MV-4-11 (cell line): ENCODE data around the gene CDC14A.
"Not testable (repeated sequence)": the region's sequence is repeated elsewhere in the genome, so short reads cannot be mapped to it uniquely, and the experiment has no call there.

ENCODE experiments used
- DNase-seq: peaks from one replicate; lab custom pipeline; 2025; lab: John Stamatoyannopoulos, UW

Gene CDC14A

DNA sequence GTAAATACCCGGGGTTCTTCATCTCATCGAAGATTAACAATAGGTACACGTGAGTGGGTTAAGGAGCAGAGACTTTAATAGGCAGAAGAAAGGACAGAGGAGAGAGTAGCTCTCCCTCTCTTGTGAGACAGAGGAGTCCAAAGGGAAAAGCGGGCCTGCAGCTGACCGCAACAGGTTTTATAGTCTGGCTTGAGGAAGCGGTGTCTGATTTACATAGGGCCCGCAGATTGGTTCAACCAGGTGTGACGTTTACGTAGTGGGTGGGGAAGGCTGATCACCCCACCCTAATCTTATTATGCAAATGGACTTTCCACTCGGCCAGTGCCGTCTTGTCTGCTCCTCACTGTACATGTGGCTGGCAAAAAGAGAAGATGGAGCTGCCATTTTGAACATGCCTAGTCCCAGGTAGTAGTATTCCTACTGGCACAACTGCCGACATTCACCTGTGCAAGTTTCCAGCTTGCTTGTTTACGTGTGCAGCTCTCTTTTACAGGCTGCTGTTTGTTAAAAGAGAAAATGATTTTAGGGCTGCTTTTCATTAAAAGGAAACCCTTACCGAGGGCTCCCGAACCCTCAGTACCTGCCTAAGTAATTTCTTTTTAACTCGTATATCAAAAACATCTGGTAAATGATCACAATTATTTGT is 10.6 kb downstream of the CDC14A start:
- DNase-seq = no peak

DNA sequence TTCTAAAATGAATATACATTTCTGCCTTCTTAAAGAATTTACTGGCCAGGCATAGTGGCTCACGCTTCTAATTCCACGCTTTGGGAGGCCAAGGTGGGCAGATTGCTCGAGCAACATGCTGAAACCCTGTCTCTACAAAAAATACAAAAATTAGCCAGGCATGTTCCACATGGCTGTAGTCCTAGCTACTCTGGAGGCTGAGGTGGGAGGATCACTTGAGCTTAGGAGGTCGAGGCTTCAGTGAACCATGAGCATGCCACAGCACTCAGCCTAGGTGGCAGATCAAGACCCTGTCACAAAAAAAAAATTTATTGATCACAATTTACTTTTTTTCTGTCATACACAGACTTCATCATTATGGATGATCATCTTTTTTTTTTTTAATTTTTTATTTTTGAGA is 11.5 kb downstream of the CDC14A start:
- DNase-seq = no peak

DNA sequence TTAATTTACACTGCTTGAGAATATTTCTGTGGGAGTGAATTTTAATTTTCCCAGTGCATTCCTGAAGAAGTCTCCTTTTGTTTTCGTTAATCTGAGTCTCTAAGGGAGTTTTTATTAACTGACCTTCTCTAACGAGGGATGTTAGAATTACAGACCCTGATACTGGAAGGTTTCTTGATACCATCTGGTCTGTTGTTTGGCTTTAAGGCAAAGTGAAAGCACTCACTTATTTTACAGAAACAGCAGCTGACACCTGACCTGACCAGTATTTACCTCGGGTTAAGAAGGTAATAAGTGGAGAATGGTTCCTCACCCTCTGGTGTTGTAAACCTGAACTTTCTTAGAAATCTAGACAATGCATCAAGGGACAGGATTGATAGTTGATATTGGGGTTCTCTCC is 12.4 kb downstream of the CDC14A start:
- no peak for DNase-seq

DNA sequence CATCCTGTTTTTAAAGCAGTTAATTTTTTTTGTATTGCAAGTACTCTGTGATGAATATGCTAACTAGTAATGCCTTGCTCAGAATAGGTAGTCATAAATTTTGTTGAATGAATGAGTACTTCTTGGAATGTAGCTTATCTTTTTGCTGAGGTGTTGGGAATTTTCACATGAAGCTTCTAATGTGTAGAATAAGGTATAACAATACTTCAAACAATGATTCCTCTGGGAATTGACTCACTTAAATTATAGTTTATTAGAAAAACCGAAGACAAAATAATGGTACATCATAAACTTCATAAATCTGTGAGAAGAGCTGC is 13.9 kb downstream of the CDC14A start:
- DNase-seq = no peak

DNA sequence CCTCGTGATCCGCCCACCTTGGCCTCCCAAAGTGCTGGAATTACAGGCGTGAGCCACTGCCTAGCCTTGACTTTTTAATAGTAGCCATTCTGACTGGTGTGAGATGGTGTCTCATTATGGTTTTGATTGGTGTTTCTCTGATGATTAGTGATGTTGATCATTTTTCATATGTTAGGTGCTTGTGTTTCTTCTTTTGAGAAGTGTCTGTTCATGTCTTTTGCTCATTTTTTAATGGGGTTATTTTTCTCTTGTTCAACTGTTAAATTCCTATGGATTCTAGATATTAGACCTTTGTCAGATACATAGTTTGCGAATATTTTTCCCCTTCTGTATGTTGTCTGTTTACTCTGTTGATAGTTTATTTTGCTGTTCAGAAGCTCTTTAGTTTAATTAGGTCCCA is 17.0 kb downstream of the CDC14A start:
- not testable (repeated sequence) for DNase-seq

DNA sequence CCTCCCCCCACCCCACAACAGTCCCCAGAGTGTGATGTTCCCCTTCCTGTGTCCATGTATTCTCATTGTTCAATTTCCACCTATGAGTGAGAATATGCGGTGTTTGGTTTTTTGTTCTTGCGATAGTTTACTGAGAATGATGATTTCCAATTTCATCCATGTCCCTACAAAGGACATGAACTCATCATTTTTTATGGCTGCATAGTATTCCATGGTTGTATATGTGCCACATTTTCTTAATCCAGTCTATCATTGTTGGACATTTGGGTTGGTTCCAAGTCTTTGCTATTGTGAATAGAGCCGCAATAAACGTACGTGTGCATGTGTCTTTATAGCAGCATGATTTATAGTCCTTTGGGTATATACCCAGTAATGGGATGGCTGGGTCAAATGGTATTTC is 21.6 kb downstream of the CDC14A start:
- not testable (repeated sequence) for DNase-seq

DNA sequence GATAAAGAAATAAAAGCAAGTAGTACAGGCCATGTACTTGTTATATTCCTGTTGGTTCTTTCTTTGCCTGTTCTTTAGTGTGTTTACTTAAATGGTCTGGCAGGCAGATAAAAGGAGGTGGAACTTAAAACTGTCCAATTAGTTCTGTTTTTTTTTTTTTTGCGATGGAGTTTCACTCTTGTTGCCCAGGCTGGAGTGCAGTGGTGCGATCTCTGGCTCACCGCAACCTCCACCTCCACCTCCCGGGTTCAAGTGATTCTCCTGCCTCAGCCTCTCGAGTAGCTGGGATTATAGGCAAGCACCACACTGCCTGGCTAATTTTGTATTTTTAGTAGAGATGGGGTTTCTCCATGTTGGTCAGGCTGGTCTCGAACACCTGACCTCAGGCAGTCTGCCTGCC is 24.6 kb downstream of the CDC14A start:
- DNase-seq = not testable (repeated sequence)

DNA sequence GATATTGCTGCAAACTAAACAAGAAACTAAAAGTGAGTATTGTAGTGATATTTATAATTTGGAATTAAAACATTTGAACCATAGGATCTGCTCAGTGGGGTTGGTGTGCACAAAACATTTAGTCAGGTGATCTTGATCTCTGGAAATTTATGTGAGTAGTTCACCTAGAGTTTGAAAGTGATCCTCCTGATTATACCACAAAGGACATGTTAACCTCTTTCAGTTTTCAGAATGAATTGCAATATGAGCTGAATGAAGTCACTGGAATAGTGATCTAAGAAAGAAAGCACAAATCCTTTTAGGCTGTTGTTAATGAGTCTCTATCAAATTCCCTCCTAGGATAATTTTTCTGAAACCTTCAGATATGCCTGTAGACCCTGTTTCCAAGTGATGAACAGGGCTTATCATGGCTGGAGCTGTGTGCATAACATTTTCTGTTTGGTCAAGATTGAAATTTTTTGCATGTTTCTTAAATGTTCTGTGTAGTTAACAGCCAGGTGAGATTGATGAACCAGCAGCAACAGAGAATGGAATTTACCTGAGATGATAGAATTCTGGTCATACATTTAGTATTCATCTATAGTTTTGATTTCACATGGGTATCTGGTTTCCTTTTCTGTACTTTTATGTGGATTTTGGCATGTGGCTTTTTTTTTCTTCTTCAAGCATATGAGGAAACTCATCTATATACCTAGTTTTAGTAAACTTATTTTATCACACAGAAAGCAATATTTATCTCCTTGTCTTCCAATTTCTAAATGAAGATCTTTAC is 25.5 kb downstream of the CDC14A start:
- DNase-seq = no peak

DNA sequence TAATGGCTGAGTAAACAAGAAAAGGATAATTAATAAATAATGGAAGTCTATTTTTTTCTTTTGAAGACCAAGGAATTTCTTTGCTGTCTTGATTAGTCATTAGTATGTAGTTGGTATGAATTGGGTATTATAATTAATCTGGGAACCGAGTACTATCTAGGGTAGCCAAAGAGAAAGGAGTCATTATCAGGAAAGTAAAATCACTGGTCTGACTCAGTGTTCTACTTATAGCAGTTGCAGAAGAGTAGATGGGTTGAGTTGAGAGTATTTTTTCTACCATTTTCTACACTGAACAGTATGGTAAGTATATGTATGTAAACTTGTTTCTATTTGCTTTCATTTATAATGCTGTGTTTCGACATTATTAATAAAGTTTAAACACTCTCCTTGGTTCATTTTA is 26.6 kb downstream of the CDC14A start:
- no peak for DNase-seq

DNA sequence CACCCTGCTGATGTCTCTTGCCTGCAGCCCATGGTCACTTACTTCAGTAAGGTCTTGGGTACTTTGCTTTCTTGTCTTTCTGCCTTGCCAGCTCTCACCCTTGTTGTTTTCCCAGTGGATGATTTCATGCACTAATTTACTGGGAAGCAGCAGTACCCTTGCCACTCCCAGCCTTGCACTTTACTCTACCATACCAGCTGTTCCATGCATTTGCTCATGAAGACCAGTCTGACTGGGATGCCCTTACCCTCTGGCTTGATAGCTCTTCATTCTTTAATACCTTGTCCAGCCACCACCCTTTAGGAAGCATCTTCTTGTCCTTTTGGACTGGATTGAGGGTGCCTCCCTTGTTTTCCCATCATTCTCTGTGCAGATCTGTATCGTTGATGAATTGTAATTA is 28.3 kb downstream of the CDC14A start:
- no peak for DNase-seq

DNA sequence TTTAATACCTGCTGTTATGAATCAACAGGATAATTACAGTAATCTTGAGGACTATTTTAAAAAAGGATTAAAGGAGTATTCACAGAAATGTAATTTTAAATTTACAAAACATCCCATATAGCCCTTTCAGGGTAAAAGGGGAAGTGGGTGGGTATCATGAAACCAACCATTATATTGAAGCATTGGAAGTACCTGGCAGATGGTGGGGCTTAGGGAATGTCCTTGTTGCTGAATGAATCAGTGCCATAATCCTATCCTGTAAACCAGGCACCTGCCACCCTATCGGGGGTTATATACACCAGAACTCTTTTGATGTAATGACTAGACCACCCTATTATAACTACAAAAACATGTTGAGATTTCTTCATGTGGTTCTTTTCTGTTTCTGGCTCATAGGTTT is 30.4 kb downstream of the CDC14A start:
- DNase-seq = peak; percentile 49

DNA sequence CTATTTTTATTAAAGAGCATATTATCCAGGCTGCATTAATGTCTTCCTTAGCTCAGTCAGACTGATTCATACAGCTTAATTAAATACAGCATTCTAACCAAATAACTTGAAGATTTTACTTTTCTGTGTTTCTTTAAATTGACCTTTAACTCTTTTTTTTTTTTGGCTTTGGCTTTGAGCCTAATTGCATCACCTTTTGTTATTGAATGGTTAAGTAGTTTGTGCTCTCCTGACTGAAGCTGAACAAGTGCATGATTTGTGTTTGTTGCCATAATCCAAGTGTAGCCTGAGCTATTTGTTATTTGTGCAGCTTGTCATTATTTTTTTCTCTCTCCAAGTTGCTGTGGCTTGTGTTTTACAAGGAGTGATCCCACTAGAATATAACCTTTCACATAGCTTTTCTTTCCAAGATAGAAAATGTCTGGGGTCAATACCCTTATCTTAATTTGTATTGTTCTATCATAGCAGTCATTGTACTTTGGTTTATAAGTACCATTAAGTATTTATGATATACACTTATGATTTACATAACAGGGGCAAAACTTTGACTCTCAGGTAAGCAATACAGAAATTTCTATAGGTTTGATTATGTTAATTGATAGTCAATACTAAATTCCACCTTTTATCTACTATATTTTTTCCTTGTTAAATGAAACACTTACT is 31.6 kb downstream of the CDC14A start:
- DNase-seq = no peak

DNA sequence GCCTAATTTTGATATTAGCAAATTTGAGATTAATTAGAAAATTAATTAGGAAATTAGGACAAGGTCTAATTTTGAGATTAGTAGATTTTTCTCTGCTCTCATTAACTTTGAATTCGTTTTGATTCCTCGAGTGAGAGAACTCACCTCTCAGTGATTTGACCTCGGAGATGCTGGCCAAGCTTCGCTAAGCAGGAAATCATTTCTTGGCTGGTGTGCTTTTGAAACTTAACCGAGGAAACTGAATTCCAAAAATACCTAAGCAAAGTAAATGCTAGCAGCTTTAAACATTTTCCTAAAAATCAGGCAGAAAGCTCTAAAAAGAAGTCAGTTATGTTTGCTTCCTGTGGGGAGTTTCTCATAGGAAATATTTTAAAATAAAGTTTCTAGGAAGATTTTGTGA is 34.9 kb downstream of the CDC14A start:
- DNase-seq = no peak

DNA sequence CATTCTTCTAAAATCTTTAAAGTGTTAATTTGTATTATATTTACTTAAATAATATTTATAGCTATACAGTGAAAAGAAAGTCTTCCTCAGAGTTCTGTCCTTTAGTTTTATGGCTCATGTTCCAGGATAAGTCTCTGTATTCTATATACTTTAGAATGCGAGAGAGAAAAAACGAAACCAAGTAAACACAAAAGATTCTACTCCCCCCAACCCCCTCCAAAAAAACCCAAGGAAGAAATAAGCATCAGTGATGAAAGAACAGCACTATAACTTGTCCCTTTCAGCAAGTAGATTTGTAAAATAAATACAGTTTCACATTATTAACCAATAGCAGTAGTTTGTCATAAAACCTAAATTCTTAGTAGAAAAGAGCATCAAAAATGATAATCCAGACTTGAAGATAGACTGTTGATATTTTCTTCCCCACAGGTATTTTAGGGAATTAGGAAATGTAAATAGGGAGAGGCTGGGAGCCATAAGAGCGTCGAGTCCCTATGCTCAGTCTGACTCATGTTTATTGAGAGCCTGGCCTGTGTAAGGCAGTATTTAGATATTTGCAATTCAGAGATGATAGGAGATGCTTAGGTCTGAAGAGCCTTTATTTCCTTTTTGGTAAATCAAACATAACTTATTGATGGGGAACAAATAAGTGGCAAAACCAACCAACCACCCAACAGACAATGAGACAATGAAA is 35.5 kb downstream of the CDC14A start:
- no peak for DNase-seq

DNA sequence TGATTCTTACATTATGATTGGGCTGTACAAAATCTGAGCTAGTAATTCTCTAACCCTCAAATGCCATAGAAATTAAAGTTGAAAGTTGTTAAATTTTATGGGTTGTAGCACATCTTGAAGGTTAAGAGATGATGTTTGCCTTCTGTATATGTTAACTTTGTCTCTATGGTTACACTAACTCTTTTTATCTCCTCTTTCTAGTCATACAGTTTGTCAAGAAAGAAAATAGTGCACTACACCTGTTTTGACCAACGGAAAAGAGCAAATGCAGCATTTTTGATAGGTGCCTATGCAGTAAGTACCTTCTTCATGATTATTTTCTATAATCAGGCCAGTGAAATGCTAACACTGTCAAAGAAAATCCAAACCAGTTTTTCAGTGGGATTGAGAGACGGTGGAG is 38.2 kb downstream of the CDC14A start:
- no peak for DNase-seq

DNA sequence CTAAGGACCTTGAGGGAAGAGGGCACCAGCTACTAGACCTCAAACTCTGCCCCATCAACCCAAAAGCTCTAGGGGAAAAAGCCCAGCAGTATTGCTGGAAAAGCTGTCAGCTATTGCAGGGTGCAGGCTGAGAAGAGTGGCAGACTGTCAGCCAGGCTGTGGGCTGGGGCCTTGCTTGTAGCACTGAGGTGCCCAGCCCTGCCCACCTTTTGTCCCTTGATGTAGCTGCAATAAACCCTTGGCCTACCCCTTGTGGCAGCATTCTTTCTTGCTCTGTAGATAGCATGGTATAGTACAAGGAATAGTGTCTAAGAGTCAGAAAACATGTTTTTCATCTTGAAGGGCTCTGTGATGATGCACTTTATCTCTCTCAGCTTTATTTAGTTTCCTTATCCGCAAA is 39.4 kb downstream of the CDC14A start:
- no peak for DNase-seq

DNA sequence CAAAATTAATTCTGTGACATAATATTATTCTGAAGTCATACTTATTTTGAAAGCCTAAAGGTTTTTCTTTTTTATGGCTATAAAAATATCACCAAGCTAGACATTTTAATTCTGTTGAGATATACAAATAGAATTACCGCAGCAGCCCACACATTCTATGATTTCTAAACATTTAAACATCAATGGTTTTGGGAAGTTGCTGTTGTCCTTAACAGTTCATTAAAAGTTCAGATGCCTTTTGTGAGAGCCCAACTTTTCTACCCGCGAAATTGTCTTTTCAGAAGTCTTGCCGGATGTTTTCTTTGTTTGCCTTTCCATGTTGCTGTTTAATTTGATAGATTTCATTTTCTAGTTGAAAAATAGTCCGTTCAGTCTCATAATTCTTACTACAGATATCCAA is 40.5 kb downstream of the CDC14A start:
- DNase-seq = no peak

DNA sequence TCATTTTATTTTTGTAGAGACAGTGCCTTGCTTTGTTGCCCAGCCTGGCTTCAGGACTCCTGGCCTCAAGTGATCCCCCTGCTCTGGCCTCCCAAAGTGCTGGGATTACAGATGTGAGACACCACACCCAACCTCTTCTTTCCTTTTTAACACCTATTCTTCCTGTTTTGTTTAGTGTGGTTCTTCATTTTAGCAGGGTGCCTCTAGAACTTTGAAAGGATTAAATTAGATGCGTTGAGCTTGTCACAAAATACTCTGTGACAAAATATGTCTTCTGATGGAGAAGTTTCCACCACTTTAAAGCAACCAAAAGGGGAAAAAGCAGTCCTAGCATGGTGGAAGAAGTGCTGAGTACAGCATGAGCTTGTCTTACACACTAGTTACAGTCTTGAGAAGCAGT is 42.0 kb downstream of the CDC14A start:
- peak; percentile 46 for DNase-seq

DNA sequence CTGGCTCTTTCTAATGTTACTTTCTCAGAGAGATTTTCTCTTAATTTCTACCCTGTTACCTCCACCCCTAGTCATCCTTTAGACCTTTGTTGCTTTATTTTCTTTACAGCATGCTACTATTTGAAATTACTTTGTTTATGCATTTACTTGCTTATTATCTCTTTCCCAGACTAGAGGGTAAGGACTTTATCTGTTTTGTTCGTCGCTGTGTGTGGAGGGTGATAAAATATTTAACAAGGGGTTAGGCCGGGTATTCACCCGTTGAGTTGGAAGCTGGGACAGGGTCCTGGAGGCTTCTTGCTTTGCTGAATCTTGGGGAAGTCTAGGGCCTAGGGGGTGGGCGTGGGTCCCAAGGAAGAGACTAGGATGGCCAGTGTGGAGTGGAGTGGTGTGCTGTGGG is 43.6 kb downstream of the CDC14A start:
- no peak for DNase-seq

DNA sequence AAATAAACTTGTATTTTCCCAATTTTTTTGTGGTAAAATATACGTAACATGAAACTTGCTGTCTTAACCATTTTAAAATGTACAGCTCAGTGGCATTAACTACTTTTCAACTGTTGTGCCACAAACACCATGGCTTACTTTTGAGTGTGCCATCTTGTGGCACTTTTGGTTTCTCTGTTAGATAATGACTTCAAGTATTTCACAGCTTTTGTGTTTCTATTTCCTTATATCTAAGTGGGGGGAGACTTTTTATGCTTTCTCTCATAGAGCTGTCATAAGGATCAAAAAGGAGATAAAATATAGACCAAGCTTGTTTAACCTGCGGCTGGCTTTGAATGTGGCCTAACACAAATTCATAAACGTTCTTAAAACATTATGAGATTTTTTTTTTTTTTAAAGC is 44.3 kb downstream of the CDC14A start:
- peak; percentile 40 for DNase-seq

DNA sequence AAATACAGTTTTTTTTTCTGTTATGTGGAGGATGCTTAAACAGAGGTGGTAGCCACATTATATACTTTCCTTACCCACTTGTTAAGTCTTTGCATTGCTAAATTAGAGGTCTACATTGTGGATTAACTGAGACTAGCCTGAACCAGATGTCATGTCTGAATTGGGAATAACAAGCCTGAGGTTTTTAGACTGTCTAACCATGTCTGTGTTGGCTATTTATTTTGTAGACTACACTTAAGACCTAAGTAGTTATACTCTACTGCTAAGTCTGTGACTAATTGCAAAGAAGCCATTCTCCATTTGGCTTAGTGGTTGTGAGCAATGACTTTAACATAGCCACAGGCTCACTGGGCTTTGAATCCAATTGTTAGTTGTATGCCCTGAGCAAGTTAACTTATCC is 45.4 kb downstream of the CDC14A start:
- DNase-seq = peak; percentile 18

DNA sequence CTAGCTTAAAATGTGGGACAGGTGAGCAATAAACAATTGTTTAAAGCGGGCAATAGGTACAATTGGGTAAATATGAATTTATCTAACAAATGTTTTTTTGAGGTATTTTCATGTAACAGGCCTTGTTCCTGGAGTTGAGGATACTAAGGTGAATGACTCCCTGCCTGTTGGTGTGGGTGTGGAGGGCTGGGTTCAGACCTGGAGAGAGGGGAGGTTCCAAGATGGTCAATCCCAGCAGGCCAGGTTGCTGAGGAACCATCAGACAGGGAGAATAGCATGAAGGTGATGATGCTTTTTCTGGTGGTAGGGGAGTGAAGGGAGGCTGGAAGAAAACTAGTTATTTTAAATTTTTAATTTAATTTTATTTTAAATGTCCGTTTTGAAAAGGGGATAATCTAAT is 46.3 kb downstream of the CDC14A start:
- DNase-seq = no peak

DNA sequence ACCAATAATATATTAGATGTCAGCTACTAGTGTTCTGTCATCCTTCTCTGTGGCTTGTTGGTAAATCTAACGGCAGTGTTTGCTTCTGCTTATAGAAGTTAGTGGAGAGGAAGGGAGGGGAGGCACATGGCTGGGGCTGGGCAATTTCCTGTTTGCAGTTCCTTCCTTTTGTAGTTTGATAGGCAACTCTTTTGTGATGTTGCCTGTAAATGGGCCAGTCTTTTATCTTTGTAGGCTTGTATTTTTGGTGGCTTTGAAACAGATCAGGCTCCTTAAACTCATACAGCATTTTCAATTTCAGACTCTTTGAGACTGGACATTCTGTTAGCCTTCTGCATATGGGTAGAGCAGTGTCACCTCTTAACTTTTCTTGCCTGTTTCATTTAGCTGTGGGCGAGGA is 48.1 kb downstream of the CDC14A start:
- DNase-seq = peak; percentile 91
